Ammon's horn (tissue), 1 donor: ENCODE results near the gene VSIR.

Experiments used
- DNase-seq: peaks from one replicate; pipeline ENCODE4 v3.0.0-alpha.2; 2016; ENCODE audit warnings: low spot score

The VSIR gene

DNA sequence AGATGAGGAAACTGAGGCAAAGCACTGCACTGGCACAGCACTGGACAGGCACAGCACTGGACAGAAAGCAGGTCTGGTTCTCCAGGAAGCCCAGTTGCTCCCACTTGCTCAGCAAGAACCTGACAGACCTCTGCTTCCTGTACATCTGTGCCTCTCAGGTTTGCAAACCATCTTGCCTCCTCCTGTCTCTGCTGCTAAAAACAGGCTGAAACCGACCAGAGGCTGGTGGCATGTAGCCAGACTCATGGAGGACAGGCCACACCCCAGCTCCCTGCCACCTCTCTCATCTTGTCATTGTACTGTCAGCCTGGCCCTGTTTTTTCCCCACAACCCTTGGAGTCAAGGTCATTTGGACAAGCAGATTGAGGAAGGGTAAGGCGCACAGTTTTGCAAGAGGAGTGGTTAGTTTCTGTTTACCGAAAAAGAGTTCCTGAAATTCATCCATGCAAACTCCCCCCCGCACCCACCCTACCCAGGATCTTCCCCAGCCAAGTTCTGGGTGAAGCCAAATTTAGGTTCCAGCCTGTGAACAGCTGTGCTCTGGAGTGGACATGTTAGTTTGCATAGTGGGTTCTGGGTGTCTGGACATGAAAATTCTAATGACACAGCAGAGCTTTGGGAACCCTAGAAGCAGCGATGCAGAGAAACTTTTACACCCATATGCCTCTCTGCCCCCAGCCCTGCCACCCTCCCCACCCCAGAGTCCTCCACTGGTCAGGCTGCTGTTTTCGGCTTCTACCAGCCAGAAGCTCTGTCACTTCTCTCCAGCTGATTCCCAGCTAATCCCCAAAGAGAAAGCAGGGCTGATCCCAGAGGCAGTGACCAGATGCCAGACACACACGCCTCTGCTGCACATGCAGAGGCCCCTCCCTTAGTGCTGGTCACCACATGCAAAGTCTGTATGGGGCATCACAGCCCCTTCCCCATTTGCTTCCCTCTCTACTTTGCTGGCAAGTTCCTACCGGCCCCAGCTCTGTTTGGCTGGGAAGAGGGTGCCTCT lies 45.3 kb downstream of the VSIR start:
- peak; percentile 41 for DNase-seq

DNA sequence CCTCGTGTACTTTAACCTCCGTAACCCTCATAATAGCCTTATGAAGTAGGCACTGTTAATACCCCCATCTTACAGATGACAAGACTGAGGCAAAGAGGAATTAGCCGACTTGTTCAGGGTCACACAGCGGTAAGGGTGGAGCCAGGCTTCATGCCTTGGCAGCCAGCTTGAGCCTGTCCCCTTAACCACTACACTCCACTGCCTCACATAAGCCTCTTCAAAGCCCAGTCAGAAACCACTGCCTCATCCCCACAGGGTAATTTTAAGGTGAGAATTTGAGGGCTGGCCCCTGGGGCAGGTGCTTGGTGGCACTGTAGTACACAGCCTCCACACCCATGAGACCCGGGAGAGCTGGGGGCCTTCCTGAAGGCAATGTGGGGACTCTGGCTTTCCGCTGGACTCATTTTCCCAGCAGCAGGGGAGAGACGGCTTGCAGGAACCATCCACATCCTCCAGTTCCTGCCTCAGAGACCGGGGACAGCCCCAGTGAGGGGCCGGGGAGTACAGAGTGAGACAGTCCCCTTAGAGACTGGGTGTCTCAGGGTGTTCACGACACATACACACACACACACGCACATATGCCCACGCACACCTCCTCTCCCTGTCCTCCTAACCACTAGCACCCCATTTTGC lies 46.1 kb downstream of the VSIR start:
- no peak for DNase-seq

DNA sequence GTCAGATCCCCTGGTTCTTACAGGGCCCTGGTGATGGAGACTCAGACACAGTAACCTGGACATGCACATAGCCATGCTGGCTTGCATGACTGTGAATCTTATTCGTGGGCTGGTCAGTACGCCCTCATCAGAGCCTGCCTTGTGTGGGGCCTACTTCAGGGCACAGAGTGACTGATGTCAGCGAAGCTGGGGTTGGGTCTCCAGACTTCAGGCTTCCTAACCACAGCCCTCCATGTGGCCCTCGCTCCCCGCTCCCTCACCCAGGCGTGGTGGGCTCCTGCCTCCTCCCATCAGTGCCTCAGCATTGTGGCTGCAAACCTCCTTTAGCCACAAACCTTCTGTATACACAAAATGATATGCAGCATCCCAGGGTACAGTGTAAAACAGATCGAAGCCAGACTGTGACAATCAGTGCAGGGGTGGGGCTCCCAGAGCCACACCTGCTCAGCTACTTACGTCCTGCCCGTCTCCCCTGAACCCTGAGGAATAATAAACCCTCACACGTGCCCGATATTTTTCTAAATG lies 46.7 kb downstream of the VSIR start:
- no peak for DNase-seq

DNA sequence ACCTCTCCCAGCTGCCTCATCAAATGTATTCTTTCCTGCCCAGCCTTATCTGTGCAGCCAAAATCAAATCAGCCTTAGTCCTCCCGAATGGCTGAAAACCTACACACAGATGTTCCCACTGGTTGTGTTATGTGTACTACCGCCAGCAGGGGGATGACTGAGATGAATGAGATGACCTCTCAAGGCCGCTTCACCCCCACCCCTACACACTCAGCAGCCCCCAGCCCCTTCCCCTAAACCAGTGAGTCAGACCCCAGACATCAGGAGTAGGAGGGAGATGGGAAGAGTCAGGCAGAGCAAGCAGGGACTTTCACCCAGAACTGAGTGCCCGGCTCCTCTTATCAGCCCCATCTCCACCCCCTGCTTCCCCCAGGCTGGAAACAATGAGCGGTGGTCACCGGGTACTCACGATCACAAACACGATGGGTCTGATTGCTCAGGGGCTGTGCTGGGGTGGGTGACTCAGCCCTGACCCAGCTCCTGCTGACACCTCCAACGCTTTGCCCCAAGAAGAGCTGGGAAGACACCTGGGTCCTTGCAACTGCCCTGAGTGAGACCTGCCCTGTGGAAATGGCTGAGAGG lies 47.2 kb downstream of the VSIR start:
- no peak for DNase-seq

DNA sequence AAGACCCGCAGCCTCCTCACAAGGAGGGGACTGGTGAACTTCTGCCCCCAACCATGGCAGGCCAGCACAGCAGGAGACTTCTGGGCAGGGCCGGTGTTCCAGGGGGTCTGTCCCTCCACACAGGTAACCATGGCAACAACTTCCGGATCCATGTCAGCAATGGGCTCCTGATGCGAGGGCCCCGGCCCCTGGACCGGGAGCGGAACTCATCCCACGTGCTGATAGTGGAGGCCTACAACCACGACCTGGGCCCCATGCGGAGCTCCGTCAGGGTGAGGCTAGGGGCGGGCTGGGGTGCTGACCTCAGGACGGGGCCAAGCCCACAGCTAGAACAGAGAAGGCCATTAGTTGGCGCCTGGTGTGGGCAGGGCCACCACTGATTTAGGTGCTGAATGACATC lies 48.1 kb downstream of the VSIR start:
- DNase-seq = no peak

DNA sequence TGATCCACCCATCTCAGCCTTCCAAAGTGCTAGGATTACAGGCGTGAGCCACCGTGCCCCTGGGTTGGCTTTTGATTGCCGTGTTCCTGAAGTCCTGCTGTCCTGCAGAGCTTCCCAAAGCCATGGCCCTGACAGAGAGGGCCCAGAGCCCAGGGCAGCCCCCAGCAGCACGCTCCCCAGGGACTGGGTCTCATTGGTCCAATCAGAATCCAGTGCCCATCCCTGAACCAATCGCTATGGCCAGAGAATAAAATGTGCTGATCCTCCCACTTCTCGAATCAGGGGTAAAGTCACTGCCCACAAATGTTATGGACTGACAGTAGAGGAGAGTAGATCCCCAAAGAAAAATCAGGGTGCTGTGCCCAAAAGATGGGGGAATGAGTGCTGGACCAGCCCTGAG lies 48.8 kb downstream of the VSIR start:
- no peak for DNase-seq

DNA sequence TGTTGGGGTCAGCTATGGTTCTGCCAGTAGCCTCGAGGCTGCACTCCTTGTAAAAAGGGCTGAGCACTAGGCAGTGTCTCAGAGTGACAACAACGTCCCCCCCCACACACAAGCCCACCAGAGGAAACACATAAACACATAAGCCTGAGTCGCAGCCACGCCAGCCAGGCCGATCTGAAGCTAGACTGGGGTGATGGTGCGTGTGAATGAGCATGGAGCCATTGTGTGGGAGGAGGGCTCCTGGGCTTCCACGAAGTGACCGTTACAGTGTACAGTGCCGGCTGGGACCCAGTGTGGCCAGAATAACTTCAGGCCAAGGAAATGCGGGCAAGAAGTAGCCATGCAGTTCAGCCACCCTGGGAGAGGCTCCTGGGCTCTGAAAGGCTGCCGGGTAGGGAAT lies 50.0 kb downstream of the VSIR start:
- DNase-seq = no peak

DNA sequence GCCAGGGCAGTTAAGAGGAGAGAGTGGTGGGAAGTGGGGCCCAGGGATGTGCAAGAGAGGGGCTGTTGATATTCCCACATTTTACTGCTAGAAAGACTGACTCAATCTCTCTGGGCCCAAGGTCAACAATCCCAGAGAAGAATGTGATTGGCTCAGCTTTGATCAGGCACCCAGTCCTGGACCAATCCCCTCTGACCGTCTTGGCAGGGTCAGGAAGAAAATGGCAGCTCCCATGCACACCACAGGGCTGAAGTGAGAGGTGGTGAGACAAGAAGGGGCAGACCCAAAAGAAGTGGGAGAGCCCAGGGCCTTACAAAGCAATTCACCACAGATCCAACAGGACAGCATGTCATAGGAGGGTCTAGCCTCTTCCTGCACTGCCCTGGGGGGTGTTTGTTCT lies 50.5 kb downstream of the VSIR start:
- DNase-seq = no peak

DNA sequence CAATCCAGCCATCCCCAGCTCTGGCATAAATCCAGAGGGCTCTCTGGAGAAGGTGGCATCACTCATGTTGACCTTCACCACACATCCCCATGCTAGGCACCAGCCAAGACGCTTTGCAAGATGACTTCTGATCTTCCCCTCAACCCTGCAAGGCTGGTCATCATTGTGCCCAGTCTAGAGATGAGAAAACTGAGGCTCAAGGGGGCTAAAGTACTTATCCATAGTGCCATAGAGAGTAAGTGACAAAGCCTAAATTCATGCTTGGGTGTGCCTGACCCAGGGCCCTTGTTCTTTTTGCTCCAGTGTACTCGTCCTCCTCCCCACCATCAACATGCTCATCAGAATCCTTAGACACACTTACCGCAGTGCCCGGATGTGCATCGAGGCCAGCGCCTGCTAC lies 52.0 kb downstream of the VSIR start:
- DNase-seq = no peak

DNA sequence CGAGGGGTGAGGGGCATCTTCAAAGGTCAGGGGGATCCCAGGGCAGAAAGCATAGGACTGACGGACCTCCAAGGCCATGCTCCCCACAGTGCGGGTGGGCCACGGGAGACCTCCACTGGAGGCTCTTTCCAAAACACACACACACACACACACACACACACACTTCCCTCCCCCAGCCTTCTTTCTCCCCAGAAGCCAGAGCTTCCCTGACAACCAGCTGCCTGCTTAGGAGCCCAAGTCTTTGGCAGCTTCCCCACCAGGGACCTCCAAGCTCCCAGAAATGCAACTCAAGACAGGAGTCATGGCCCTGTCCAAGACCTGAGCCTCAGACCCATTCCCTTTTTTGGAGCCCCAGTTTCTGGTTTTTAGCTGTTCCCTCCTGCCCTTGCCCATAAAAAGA lies 53.0 kb downstream of the VSIR start:
- DNase-seq = no peak

DNA sequence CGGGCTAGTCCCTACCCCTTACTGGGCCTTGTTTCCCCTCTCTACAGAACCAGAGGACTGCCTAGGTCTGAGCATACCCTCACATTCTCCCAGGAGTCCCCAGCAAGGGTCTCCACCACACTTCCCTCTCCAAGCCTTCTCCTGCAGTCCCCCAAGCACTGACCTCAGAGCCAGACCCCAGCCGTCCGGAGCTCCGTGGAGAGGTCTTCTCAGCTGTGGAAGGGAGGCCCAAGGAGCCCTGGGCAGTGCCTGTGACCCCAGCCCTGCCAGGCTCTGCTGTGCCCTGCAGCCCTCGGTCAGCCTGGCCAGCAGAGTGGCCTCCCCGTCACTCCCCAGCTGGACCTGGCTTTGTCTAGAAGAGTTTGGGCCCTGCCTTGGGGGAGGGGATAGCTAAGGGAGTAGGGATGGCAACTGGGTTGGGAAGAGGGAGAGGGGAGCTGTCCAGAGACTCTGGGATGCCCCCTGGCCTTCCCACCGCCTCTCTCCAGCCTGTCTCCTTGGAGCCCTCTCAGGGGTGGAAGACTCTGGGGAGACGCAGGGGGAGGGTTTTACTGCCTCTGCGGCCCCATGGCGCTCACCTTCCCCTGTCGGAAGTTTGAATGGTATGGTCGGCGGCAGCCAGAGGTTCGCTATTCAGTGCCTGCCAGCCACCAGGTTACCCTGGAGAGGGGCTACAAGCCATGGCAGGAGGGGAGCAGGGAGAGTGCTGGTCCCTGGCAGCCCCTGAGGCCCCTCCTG lies 53.7 kb downstream of the VSIR start, which contains the start of gene C10orf105:
TSS of gene C10orf105 (minus strand) at position 315 of the 738 bp plus-strand sequence. CDS start 3,441 bp downstream, outside the sequence.
- peak; percentile 38 for DNase-seq

DNA sequence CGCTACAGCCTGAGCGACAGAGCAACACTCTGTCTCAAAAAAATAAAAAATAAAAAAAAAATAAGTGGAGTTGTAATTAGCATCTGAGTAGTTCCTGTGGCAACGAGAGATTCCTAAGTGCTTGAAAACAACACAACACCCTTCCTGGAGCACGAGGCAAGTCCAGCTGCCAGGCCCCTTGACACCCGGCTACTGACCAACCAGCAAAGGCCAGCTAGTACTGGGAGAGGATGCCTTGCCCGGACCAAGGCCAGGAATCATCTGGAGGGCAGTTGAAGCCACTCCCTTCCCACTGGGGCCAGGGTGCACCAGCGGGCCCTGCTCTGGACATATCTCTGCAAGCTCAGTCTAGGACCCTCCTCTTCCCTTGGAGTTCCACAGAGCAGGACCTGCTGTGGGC lies 54.3 kb downstream of the VSIR start:
- peak; percentile 54 for DNase-seq

DNA sequence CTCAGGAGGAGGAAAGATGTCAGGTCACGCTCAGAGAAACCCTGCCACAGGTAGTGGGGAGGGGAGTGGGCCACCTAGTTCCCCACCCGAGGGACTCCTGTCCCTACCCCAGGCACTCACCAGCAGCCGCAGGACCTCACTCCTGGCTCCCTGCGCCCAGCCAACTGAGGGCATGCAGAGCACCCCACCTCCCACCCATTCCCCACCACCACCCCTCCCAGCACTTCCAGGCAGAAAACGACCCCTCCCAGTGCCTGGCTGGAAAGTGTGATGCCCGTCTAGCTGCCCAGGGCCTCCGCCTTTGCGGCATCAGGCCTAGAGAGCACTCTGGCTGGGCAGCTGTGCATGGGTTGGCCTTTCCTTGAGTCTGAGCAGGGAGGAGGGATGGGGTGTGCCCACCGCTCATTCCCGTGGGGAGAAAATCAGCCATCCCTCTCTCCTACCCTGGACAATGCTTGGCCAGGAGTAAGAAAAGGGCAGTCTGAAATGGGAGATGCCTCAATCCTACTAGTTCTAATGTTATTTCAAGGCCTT lies 55.1 kb downstream of the VSIR start:
- DNase-seq = no peak

DNA sequence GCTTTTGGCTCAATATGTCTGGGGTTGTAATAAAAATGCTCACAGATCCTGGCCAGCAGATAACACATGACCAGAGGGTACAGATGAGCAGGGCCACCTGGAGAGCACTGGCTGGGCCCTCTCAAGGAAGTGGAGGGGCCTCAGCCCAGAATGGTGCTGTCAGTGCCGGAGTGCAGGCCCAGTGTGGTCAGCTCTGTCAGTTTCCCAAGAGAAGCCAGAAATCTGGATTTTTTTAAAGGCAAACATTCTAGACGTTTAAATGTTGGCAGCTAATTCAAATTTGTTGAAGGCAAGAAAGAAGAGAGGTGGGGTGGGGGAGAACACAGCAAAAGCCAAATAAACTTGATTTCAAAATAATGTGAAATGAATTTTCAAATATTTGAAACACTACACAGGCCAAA lies 55.8 kb downstream of the VSIR start:
- DNase-seq = no peak

DNA sequence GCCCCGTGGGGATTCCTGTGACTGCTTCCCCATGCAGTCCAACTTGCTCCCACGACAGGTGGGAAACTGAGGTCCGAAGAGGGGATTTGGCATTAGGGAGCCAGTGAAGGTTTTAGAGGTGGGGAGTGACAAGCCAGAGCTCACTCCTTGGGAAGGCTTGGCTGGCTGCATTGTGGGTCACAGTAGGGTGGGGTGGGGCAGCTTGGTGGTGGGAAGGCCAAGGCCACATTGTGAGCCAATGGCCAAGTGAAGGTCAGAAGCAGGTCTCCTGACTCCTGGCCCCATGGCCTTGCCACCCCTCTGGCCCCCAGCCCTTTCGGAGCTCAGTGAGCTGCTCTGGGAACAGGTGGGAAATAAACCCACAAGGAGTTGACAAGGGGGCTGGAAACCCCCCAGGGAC lies 56.3 kb downstream of the VSIR start:
- no peak for DNase-seq

DNA sequence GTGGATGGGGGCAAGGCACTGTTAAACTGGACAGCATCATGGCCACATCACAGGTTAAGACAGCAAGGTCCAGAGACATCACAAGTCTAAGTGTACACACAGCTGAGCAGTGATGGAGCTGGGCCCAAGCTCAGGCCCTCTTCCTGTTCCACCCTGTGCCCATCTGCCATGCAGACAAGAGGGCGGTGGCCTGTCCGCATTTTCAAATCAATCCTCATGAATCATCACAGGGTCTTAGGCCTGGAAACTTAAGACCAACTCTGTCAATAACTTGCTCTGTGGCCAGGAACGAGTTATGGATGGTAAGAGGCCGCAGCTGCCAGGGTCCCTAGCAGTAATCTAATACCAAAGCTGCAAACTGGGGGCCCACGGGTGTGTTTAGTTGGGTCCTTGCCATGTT lies 56.9 kb downstream of the VSIR start:
- no peak for DNase-seq

DNA sequence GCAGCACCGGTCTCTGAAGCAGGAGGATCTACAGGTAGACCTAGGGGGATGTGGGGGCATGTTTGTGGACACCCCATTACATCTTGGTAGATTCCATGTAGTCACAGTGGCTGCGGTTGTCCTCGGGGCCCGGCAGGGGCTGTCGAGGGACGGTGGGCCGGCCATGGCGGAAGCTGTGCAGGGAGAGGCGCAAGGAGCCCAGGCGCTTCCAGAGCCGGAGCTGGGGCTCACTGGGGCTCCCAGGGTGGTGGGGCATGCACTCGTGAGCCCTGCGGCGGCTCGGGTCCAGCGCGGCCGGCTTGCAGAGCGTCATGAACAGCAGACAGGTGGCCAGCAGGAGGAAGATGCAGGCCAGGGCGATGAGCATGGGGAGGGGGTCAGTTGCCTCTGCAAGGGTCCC lies 57.5 kb downstream of the VSIR start:
- no peak for DNase-seq

DNA sequence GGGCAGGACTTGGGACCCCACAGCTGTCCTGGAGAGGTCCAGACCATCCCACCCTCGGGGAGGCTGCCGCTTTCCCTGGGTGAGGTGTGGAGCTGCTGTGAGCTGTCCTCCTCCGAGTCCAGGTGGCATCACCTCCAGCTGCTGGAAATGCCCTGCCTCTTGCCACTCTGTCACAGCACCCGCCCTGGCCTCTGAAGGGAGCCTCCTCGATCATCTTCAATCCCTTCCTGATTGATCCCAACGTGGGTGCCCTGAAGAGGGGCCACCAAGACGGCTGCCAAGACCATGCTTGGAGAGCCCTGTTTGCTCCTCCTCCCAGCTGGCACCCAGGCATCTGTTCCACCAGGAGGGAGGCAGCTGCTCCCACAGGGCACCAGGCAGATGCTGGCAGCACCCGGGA lies 58.3 kb downstream of the VSIR start:
- DNase-seq = no peak

DNA sequence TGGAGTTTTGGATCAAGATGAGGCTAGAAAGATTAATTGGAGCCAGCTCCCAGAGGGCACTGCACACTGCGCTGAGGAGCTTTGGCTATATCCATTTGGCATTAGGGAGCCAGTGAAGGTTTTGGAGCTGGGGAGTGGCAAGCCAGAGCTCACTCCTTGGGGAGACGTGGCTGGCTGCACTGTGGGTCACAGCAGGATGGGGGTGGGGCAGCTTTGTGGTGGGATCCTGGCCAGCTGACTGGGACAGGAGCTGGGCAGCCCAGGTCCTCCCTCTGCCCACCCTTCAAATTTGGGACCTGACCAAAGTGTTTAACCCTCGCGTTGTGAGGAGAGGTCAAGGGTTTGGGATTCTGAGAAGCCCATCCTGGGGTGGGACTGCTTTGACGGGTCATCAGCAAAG lies 58.7 kb downstream of the VSIR start:
- no peak for DNase-seq

DNA sequence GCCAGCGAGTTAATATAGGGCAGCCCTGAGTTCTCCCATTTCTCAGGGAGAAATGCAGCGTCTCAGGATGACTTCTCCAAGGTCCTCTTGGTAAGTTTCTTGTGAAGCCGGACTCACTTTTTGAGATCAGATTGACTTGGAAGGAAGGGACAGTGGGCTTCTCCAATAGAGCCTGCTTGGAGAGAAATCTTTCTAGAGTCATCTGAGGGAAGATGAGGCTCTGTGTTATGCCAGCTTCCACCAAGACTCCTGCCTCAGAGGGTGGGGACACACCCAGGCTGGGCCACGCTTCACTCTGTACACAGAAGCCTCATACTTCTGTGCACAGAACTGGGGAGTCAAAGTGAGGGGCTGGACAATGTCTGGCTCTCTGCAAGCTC lies 59.3 kb downstream of the VSIR start:
- DNase-seq = no peak

DNA sequence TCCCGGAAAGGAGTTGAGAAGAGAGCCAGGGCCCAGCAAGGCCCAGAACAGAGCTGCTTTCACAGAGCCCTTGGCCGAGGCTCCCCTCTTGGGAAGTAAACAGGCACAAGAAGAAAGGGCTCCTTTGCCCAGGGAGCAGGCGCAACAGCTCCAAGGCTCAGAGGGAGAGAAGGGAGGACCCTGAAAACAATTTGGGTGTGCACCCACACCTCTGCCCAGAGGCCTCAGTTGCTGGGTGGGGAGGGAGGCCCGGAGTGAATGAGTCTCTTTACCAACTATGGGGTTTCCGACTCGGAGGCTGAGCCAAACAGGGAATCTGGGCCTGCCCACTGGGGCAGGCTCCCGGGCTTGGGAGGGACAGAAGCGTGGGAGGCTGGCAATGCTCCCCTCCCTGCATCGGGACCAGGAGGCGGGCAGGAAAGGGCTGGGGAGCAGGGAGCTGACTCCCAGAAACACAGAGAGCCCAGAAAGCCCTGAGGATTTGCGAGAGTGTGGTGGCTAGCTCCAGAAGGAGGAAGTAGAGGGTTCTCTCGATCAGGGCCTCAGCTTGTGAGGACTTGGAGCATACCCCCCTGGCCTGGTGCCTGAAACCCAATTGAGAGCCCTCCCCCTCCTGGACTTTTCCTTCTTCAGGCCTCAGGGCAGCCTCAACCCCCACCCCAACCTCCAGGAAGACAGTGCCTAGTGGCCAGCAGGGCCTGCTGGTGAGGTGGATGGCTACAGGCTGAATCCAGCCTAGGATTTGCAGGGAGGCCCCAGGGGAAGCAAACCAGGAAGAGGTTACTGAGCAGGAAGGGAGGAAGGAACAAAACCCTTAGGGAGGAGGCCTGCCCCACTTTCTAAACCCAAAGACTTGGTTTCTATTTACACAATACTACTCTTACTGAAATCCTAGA lies 59.9 kb downstream of the VSIR start:
- DNase-seq = peak; percentile 91
